HEK293 (cell line): ENCODE results near the gene ARTN.

Experiments used
- GLI2 ChIP-seq: fragments of 450-650 bp; formaldehyde crosslinking; IDR thresholded peaks from 2 replicates; pipeline ENCODE4; 2017; ENCODE audit warnings: missing biosample characterization, missing genetic modification characterization, low read depth, borderline replicate concordance
- GLIS1 ChIP-seq: fragments of 450-650 bp; formaldehyde crosslinking; IDR thresholded peaks from 2 replicates; pipeline ENCODE4 v1.5.1; 2016; ENCODE audit warnings: missing biosample characterization, missing genetic modification characterization
- HOXD13 ChIP-seq: sonication (generic); formaldehyde crosslinking; IDR thresholded peaks from 2 replicates; pipeline ENCODE4 v1.8.0; 2022; ENCODE audit warnings: missing genetic modification reagents, borderline replicate concordance
- KLF9 ChIP-seq: fragments of 450-650 bp; formaldehyde crosslinking; IDR thresholded peaks from 2 replicates; pipeline ENCODE4 v1.5.1; 2016; ENCODE audit warnings: missing biosample characterization, missing genetic modification characterization, low read depth
- MZF1 ChIP-seq: fragments of 450-650 bp; formaldehyde crosslinking; IDR thresholded peaks from 2 replicates; pipeline ENCODE4 v1.5.1; 2017; ENCODE audit warnings: missing biosample characterization, missing genetic modification characterization, borderline replicate concordance
- PATZ1 ChIP-seq: fragments of 450-650 bp; formaldehyde crosslinking; IDR thresholded peaks from 2 replicates; pipeline ENCODE4 v1.5.1; 2016; ENCODE audit warnings: missing biosample characterization, missing genetic modification characterization
- PRDM1 ChIP-seq: fragments of 450-650 bp; formaldehyde crosslinking; IDR thresholded peaks from 2 replicates; pipeline ENCODE4; 2016; ENCODE audit warnings: missing biosample characterization, missing genetic modification characterization
- RBAK ChIP-seq: fragments of 450-650 bp; formaldehyde crosslinking; IDR thresholded peaks from 2 replicates; pipeline ENCODE4 v1.5.1; 2016; ENCODE audit warnings: missing biosample characterization, missing genetic modification characterization
- SP2 ChIP-seq: fragments of 450-650 bp; formaldehyde crosslinking; IDR thresholded peaks from 2 replicates; pipeline ENCODE4 v1.5.1; 2016; ENCODE audit warnings: missing biosample characterization, missing genetic modification characterization
- SP7 ChIP-seq: fragments of 450-650 bp; formaldehyde crosslinking; IDR thresholded peaks from 2 replicates; pipeline ENCODE4 v1.5.1; 2016; ENCODE audit warnings: missing biosample characterization, missing genetic modification characterization
- ZBTB6 ChIP-seq: fragments of 450-650 bp; formaldehyde crosslinking; IDR thresholded peaks from 2 replicates; pipeline ENCODE4 v1.5.1; 2017; ENCODE audit warnings: missing biosample characterization, missing genetic modification characterization
- ZFP37 ChIP-seq: fragments of 450-650 bp; formaldehyde crosslinking; IDR thresholded peaks from 2 replicates; pipeline ENCODE4 v1.5.1; 2016; ENCODE audit warnings: missing biosample characterization, missing genetic modification characterization
- ZNF114 ChIP-seq: fragments of 450-650 bp; formaldehyde crosslinking; IDR thresholded peaks from 2 replicates; pipeline ENCODE4 v1.5.0; 2017; ENCODE audit warnings: missing biosample characterization, missing genetic modification characterization
- ZNF175 ChIP-seq: fragments of 450-650 bp; formaldehyde crosslinking; IDR thresholded peaks from 2 replicates; pipeline ENCODE4 v1.5.1; 2016; ENCODE audit warnings: missing biosample characterization, missing genetic modification characterization
- ZNF221 ChIP-seq: fragments of 450-650 bp; formaldehyde crosslinking; IDR thresholded peaks from 2 replicates; pipeline ENCODE4 v1.5.1; 2017; ENCODE audit warnings: missing biosample characterization, missing genetic modification characterization, borderline replicate concordance
- ZNF26 ChIP-seq: fragments of 450-650 bp; formaldehyde crosslinking; IDR thresholded peaks from 2 replicates; pipeline ENCODE4 v1.5.1; 2016; ENCODE audit warnings: missing biosample characterization, missing genetic modification characterization
- ZNF324 ChIP-seq: fragments of 450-650 bp; formaldehyde crosslinking; IDR thresholded peaks from 2 replicates; pipeline ENCODE4 v1.5.1; 2016; ENCODE audit warnings: missing biosample characterization, missing genetic modification characterization
- ZNF391 ChIP-seq: fragments of 450-650 bp; formaldehyde crosslinking; IDR thresholded peaks from 2 replicates; pipeline ENCODE4 v1.5.1; 2016; ENCODE audit warnings: low read depth, missing biosample characterization, missing genetic modification characterization, borderline replicate concordance
- ZNF416 ChIP-seq: fragments of 450-650 bp; formaldehyde crosslinking; IDR thresholded peaks from 2 replicates; pipeline ENCODE4 v1.5.1; 2016; ENCODE audit warnings: missing biosample characterization, missing genetic modification characterization
- ZNF513 ChIP-seq: fragments of 450-650 bp; IDR thresholded peaks from 2 replicates; pipeline ENCODE4 v1.5.1; 2018; ENCODE audit warnings: missing biosample characterization, missing genetic modification characterization
- ZNF530 ChIP-seq: fragments of 450-650 bp; formaldehyde crosslinking; IDR thresholded peaks from 2 replicates; pipeline ENCODE4 v1.5.1; 2016; ENCODE audit warnings: low read depth, missing biosample characterization, missing genetic modification characterization
- ZNF629 ChIP-seq: fragments of 450-650 bp; formaldehyde crosslinking; IDR thresholded peaks from 2 replicates; pipeline ENCODE4 v1.5.1; 2017; ENCODE audit warnings: missing biosample characterization, missing genetic modification characterization
- ZNF785 ChIP-seq: fragments of 450-650 bp; formaldehyde crosslinking; IDR thresholded peaks from 2 replicates; pipeline ENCODE4 v1.5.1; 2016; ENCODE audit warnings: missing biosample characterization, missing genetic modification characterization
- ZSCAN18 ChIP-seq: fragments of 450-650 bp; formaldehyde crosslinking; IDR thresholded peaks from 2 replicates; pipeline ENCODE4 v1.5.1; 2016; ENCODE audit warnings: missing biosample characterization, missing genetic modification characterization
- TF ChIP-seq, protein P1 (sequence below): fragments of 450-650 bp; formaldehyde crosslinking; IDR thresholded peaks from 2 replicates; pipeline ENCODE4 v1.5.1; 2016; ENCODE audit warnings: missing biosample characterization, missing genetic modification characterization, borderline replicate concordance

ARTN gene

GRCh38 chr1:43979528-43980254, 46.1 kb downstream of the ARTN start (continued):
- TF ChIP-seq, protein P1, sequence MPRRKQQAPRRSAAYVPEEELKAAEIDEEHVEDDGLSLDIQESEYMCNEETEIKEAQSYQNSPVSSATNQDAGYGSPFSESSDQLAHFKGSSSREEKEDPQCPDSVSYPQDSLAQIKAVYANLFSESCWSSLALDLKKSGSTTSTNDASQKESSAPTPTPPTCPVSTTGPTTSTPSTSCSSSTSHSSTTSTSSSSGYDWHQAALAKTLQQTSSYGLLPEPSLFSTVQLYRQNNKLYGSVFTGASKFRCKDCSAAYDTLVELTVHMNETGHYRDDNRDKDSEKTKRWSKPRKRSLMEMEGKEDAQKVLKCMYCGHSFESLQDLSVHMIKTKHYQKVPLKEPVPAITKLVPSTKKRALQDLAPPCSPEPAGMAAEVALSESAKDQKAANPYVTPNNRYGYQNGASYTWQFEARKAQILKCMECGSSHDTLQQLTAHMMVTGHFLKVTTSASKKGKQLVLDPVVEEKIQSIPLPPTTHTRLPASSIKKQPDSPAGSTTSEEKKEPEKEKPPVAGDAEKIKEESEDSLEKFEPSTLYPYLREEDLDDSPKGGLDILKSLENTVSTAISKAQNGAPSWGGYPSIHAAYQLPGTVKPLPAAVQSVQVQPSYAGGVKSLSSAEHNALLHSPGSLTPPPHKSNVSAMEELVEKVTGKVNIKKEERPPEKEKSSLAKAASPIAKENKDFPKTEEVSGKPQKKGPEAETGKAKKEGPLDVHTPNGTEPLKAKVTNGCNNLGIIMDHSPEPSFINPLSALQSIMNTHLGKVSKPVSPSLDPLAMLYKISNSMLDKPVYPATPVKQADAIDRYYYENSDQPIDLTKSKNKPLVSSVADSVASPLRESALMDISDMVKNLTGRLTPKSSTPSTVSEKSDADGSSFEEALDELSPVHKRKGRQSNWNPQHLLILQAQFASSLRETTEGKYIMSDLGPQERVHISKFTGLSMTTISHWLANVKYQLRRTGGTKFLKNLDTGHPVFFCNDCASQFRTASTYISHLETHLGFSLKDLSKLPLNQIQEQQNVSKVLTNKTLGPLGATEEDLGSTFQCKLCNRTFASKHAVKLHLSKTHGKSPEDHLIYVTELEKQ (tag by site-specific recombination) = no peak
- TF ChIP-seq HOXD13 (CRISPR knock-in tag) (no peak), SP2 (tag by site-specific recombination) (0 out of 2 replicates have a peak, but pooled peaks have one; percentile 40), ZNF785 (tag by site-specific recombination) (no peak), ZNF324 (no peak), KLF9 (tag by site-specific recombination) (peak; percentile 87), ZNF175 (tag by site-specific recombination) (no peak), PATZ1 (tag by site-specific recombination) (peak; percentile 82), ZNF114 (tag by site-specific recombination) (no peak), ZNF416 (tag by site-specific recombination) (no peak), PRDM1 (tag by site-specific recombination) (no peak), ZNF530 (tag by site-specific recombination) (no peak), ZNF513 (tag by site-specific recombination) (no peak), RBAK (tag by site-specific recombination) (no peak), ZFP37 (tag by site-specific recombination) (no peak), ZNF391 (tag by site-specific recombination) (peak; percentile 33; the same call in 1 of the 2 replicates), GLI2 (tag by site-specific recombination) (no peak), MZF1 (tag by site-specific recombination) (no peak), ZBTB6 (no peak), GLIS1 (peak; percentile 68), ZSCAN18 (tag by site-specific recombination) (no peak), SP7 (no peak; the same call in none of the 2 replicates), ZNF26 (tag by site-specific recombination) (no peak), ZNF629 (tag by site-specific recombination) (no peak), ZNF221 (tag by site-specific recombination) (no peak)
